Hematopoietic multipotent progenitor cell treated with erythropoietin and hydrocortisone succinate and interleukin-3 and kit ligand, for 6 days (in vitro differentiated cells): Measurements from ENCODE around the gene CCDC106.

Source experiments
- DNase-seq: peaks from one replicate; pipeline ENCODE4 v3.0.0-alpha.2; 2015

CCDC106 gene

DNA sequence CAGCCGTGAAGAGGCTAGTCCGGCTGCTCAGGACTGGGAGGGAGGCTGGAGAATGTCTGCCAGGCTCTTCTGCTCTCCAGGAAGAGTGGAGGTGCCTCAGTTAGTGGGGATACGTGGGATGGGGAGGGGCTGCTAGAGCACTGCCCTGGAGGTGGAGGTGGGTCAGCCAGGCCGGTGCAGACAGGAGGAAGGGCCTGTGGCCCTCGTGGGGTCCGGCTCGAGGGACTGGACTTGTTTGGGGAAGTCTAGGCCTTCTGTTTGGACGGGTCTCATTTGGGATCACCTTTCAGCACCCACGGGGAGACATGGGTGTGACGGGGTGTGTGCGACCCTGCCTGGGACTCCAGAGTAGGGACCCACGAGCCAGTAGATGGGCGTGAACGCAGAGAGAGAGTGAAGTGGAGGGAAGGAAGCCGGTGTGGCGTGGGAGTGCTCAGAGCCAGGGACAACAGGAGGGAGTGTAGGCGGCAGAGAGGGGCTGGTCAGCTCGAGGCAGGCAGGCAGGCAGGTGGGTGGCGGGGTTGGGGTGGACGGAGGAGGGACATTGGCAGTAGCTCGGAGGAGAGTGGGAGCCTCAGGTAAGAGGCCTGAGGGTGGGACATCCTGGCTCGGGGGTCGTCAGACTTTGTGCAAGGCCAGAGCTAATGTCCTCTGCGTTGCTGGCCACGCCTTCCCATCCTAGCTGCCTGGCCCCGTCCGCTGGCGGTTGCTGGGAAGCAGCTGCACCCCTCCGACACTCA, 38.5 kb downstream of the CCDC106 start:
- no peak for DNase-seq

DNA sequence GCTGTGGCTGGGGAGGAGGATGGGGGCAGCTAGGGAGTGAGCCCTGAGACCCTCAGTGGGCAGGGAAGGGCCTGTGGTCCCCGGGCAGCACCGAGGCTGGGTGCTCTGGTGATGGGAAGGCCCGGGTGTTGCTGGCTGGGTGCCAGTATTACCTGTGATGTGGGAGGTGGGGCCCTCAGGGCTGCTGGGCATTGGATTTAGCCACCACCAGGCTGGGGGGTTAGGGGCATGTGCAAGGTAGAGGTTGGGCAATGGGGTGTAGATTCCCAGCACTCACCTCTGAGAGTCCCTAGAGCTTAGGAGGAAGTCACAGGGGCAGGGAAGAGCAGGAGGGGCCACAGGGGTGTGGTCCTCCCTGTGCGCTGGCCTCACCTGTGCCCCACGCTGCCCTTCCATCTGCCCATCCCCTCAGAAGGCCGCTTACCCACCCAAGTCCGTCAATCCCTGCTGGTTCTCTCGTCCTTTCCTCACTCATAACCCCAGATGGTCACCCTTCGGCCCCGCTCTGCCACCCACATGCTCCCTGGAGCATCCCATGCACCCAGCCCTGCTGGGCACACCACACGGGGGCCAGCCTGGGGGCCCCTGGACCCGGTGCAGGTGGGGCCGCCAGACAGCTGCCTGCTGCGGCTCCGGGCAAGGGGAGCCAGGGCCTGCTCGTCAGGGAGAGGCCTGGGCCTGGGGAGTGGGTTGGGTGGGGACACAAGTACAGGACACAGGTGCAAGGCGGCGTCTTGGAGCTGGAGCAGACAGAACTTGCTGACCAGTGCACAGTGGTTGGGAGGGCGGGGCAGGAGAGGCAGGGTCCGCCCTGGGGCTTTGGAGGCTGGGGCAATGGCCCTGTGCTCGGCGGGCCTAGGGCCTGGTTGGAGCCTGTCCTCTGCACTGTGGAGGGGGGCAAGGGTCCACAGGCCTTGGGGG, 39.5 kb downstream of the CCDC106 start:
- no peak for DNase-seq

DNA sequence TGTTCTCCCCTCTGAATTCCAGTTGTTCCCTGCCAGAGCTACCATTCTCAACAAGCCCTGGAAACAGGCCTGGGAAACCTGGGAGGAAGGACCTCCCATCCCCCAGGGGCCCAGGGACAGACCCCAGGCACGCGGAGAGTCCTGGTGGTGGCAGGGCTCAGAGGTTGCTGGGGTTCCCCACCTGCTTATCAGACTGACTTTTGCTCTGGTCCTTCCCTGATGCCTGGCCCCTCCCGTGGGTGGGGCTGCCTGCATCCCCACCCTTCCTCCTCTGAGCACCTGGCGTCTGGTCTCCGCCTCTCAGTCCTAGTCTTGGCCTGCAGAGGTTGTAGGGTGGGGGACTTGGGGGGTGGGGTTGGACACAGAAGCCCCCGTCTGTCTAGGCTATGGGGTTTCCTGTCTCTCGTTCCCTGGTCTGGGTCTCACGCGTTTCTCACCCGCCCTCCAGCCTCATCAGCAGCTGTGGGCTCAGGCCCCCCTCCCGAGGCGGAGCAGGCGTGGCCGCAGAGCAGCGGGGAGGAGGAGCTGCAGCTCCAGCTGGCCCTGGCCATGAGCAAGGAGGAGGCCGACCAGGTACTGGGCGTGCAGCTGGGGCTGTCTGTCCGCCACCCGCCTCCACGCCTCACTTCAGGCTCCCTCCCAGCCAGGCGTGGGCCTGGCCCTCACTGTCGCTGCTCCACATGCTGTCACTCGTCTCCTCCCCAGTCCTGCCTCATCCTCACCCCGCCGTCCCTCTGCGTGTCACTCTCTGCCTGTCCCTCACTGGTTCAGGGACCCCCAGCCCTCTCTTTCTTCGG, 40.6 kb downstream of the CCDC106 start:
- peak; percentile 43 for DNase-seq

DNA sequence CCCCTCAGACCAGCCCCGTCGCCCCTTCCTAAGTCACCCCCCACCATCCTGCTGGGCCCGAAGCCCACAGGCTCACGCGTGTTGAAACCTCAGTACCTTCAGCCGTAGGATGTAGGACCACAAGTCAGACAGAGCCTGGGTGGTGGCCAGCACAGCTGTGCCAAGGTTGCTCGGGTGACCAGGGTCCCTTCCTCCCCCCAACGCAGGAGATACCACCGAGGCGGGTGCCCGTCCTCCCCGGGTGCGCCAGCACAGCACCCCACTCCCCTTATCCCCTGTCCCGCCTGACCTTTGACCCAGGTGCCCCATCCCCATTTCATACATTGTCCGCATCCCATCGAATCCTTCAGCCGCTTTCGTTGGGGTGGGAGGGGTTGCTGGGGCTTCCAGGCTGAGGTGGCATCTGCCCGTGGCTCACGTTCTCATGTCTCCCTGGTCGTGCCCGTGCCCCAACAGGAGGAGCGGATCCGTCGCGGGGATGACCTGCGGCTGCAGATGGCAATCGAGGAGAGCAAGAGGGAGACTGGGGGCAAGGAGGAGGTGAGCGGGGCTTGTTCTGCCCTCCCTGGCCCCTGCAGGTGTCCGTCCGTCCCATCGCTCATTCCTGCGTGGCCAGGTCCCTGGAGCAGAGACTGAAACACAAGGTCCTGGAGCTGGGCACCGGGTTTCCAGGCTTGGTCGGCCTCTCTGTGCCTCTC, 41.5 kb downstream of the CCDC106 start:
- DNase-seq: no peak

DNA sequence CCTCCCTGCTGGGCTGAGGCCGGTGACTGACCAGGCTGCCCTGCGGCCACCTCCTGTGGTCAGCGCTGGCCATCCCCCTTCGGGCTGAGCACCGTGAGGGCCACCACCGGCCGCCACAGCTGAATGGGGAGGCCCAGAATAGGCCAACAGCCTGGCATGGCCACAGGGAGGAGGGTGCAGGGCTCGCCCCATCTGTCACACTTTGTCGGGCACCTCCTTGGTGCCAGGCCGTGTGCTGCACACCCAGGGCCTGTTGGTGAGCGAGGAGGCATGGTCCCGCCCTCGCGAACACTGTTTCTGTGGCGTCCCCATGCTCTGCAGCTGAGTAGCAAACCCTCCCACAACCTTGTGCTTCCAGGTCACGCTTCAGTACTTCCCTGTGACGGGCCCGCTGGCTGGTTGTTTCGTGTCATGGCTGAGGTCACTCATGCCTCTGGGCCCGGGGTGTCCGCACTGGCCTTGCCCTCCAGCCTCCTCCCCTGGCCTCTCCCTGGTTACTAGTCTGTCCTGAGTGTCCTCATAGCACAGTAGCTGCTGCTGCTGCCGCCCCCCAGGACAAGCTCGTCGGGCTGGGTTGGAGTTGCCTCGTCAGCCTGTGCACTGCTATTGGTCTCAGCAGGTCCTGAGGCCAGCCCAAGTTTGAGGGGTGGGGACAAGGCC, 42.2 kb downstream of the CCDC106 start:
- DNase-seq: no peak

DNA sequence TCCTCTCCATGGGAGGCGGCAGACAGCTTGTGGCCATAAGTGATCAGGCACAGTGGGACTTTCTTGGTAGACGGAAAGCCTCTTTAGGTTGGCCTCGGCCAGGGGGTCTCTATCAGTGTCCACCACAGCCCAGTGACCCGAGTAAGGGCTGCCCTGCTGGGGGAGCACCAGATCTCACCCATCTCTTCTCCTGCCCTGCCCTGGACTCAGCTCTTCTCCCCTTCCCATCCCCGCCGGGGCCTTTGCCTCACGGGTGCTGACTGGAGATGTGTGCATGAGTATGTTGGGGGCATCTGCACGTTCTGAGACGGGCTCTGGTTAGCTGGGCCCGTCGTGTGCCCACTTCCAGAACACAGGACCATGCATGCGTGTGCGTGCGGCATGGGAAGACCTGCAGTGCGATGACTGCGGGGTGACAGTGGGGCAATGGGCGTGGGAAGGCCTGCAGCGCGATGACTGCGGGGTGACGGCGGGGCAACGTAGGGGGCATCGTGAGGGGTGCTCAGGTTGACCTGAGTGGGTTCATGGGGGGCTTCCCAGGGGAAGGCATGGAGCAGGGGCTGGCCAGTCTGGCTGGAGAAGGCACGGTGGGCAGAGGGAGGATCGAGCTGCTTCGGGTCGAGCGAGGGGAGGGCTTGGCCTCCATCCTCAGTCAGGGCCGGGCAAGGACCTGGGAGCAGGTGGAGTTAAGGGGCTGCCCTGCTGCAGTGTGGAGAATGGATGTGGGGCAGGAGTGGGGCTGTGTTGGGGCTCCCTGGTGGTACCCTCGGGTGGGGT, 42.9 kb downstream of the CCDC106 start:
- no peak for DNase-seq

DNA sequence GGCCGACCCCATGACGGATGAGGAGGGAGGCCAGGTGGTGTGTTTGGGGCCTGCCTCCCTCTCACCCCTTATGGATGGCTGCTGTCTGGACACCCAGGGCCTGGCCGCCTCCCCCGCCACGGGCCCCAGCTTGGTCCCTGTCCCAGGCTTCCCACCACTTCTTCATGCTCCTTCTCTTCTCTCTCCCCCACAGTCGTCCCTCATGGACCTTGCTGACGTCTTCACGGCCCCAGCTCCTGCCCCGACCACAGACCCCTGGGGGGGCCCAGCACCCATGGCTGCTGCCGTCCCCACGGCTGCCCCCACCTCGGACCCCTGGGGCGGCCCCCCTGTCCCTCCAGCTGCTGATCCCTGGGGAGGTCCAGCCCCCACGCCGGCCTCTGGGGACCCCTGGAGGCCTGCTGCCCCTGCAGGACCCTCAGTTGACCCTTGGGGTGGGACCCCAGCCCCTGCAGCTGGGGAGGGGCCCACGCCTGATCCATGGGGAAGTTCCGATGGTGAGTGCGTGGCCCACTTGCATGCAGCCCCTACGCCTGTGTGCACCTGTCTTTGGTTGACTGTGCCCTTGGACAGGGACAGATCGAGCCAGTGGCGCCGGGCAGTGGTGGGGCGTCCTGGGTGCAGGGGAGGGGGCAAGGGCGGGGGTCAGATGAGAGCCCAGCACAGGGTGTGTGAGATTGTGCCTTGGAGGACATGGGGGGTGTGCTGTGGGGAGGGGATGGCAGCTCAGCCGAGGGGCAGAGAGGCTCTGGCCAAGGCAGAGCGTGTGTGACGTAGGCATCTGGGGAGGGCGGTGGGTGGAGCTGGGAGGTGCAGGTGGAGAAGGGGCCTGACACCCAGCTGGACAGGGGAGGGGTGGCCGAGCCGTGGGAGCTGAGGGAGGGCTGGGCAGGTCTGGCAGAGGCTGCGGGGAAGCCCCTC, 43.8 kb downstream of the CCDC106 start:
- no peak for DNase-seq

DNA sequence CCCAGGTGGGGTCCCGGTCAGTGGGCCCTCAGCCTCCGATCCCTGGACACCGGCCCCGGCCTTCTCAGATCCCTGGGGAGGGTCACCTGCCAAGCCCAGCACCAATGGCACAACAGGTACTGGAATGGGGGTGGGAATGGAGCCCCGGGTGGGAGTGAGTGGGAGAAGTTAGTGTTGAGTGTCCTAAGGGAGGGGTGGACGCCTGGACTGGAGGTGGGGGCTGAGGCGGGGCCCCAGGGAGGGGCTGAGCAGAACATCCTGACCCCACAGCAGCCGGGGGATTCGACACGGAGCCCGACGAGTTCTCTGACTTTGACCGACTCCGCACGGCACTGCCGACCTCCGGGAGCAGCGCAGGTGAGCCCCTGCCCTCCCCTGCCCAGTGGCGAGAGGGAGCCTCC, 44.7 kb downstream of the CCDC106 start:
- no peak for DNase-seq

DNA sequence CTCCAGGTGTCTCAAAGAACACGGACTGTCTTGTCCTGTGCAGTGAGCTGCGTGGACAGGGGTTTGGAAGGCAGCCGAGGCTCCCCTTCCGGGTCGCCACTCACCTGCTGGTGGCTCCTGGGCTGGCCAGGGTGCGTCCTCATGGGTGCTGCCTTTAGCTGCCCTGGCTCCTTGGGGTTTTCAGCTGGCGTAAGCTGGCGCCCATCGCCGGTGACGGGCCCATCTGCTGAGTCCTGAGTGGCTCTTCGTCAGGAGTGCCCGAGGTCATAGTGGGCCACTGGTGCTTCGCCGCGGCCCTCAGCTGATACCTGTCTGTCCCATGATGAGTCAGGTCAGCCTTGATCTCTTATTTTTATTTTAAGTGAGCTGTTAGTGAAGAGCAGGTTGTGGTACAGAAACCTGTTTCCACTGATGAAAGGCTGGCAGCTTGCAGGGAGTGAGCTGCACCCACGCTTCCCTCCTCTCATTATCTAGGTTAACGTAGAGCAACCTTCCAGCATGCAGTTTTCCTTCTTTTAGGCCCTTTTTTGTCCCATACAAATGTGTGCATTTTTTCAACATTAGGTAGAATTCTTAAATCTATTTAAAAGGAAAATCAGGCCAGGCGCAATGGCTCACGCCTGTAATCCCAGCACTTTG, 45.4 kb downstream of the CCDC106 start:
- DNase-seq: no peak

DNA sequence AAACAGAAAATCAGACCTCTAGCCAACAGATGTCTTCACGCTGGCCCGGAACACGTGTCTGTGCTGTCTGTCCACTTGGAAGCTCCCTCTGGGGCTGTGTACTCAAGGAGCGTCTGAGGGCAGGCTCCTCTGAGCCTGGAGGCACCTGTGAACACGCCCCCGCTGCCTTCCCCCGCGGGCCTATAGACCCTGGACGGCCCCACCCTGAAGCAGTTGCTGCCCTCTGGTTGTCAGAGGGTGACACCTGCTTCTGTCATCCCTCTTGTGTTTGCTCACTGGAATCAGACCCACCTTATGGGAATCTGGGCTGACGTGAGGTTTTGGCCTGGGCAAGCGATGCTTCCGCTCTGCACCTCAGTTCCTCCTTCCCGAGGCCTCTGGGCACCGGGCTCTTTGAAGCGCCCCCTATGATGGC, 46.2 kb downstream of the CCDC106 start:
- no peak for DNase-seq

DNA sequence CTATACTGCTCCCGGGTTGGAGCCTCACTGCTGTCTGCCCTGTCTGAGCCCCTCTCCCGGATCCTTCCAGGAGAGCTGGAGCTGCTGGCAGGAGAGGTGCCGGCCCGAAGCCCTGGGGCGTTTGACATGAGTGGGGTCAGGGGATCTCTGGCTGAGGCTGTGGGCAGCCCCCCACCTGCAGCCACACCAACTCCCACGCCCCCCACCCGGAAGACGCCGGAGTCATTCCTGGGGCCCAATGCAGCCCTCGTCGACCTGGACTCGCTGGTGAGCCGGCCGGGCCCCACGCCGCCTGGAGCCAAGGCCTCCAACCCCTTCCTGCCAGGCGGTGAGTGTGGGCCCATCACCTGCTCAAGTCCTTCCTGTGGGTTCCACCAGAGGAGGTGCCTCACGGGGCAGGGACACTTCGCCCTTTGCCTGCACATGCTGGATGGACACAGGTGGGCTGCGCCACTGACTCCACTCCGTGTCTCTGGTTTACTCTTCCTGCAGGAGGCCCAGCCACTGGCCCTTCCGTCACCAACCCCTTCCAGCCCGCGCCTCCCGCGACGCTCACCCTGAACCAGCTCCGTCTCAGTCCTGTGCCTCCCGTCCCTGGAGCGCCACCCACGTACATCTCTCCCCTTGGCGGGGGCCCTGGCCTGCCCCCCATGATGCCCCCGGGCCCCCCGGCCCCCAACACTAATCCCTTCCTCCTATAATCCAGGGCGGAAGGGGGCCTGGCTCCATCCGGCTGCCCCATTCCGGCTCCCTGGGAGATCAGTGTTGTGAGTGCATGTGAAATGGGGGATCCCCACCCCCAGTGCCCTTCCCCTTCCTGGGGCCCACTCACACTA, 46.9 kb downstream of the CCDC106 start:
- no peak for DNase-seq

DNA sequence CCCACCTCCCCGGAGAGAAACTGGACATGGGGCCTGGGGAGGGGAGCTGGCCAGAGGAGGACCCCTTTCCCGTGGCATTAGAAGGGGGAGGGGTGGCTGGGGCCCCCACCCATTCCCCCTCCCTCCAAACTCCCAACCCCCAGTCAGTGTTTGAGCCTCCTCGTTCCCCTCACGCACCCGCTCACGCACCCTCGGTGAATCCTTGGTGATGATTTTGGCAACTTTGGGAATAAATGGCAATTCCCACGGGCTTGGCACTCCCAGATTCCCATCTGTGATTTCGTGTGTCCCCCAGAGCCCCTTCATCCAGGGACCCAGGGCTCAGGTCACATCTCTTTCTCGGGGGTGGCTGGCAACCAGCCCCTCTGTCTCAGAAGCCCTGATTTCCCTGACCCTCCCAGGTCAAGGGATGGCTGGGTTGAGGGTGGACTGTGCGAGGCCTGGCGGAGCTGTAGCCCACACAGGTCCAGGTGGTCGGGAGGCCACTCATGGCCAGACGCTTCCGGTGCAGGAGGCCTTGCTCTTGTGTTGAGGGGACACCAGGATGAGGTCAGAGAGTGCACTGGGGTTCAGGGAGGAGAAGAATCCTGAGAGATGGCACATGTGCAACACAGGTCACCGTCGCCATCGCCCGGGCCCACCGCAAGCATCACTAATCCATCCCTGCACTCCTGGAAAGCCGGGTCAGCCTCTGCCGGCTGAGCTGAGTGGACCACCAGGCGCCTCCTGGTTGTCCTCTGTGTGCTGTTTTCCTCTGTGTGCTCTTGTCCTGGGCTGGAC, 47.7 kb downstream of the CCDC106 start:
- no peak for DNase-seq

DNA sequence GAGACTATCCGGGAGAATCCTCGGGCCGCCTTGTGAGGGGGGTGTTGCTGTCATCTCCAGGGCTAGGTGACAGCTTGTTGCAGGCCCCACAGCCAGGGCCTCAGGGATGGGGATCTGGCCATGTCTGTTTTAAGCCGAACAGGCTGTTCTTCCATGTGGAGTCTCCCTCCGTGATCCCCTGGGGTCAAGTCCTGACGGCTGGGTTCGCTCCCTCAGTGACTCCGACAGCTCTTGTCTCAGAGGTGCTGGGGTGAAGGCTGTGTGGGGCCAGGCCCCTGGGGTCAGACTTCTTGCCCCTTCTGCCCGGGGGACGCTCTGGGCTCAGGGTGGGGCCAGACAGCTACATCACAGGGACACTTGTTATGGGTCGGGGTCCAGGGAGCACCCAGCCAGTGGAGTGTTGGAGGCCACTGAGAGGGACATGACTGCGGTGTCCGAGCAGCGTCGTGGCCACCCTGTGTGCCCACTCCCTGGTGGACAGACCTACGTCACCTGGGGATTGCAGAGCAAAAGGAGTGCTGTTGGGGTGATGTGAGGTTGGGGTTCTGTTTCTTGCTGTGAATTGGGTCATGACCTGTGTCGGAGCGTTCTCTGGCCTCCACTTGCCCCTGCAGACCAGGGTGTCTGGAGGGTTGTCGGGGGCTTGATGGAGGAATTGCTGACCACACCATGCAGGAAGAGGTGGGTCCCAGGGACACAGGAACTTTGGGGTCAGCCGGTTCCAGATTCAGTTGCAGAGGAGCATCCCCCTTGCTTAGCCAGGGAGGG, 48.5 kb downstream of the CCDC106 start:
- no peak for DNase-seq

DNA sequence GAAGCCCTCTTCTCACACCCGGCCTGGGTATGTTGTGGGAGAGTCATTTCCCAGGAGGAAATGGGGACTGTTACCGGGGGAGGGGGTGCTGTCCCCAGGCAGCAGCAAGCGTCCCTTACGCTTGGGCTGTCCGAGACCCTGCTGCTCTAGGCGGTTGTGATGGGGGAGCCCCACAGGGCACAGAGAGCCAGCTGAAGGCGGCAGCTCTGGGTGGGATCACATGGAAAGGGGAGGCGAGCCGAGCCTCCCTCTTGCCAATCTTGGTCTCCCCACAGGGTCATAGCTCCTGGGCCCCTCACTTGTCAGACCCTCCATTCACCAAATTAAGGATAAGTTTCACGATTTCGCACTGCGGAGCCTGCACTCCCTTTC, 49.0 kb downstream of the CCDC106 start:
- no peak for DNase-seq

DNA sequence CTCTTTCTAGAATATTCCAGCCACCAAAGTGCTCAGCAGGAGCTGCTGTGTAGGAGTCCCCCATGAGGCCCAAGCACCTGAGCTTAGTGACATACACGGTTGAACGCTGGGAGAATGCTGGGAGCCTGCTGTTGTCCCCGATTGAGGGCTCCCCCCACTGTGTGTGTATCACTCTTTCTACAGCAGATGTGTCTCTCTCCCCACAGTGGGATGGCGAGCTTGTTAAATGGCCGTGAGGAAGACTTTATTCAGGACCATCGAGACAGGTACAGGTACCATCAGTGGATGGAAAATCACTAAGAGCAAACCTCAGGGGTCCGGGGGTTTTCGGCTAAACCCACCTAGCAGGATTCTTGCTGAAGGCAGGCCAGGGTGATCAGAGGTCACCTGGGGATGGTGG, 49.7 kb downstream of the CCDC106 start:
- no peak for DNase-seq

DNA sequence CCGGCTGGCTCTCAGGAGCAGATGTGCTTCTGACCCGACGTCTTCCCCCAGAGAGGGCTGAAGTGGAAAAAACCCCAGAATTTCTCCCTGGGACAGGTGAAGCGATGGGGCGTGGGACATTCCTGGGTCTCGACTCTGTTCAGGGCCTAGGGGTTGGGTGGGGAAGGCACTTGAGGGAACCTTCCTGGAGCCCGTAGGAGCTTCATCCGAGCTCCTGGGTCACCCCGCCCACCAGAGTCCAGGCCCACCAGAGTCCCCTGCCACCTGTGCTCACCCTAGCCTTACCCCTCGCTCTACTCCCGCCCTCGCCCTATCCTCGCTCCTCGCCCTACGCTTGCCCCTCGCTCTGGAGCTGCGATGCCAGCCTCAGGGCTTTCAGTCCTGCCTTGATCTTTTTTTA, 50.2 kb downstream of the CCDC106 start:
- DNase-seq: no peak

DNA sequence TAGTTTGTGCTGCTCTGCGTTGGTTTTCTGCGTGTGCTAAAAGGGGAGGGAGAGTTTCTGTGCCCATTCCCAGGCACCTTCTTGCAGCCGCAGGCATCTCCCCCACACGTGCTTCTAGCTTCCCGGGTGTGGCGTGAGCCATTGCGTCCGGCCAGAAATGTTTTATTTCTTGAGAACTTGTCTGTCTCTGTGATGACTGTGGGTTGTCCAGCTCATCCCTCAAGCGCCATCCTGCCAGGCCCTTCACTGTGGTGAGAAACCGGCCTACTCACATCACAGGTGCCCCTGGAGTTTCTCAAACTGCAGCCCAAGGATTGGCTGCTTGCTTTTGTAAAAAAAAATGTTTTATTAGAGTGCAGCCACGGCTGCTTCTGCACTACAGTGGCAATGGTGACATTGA, 51.2 kb downstream of the CCDC106 start:
- DNase-seq: no peak
